ENCODE measurements around the gene C2orf78.

The C2orf78 gene

DNA sequence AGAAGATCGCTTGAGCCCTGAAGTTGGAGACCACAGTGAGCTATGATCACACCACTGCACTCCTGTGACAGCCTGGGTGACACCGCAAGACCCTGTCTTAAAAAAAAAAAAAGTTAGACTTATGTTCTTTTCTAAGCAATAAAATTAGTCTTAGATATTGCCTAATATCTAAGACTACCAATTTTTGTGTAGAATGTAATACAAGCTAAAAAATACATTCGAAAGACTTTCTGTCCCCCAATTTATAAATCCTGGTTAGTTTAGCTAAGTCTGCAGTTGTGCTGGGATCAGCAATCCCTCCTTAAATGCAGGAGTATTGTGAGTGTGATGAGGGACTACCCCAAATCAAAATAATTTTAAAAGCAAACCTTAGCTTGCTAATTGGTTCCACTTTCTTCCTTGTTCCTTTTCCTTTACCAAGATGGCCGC, 44.4 kb downstream of the C2orf78 start:
- H3K4me3 ChIP-seq (replicated peaks; ENCODE audit: low read depth, low read length) = peak overlapping the region; percentile 89
- no peak for DNase-seq (ENCODE audit: low read depth)

DNA sequence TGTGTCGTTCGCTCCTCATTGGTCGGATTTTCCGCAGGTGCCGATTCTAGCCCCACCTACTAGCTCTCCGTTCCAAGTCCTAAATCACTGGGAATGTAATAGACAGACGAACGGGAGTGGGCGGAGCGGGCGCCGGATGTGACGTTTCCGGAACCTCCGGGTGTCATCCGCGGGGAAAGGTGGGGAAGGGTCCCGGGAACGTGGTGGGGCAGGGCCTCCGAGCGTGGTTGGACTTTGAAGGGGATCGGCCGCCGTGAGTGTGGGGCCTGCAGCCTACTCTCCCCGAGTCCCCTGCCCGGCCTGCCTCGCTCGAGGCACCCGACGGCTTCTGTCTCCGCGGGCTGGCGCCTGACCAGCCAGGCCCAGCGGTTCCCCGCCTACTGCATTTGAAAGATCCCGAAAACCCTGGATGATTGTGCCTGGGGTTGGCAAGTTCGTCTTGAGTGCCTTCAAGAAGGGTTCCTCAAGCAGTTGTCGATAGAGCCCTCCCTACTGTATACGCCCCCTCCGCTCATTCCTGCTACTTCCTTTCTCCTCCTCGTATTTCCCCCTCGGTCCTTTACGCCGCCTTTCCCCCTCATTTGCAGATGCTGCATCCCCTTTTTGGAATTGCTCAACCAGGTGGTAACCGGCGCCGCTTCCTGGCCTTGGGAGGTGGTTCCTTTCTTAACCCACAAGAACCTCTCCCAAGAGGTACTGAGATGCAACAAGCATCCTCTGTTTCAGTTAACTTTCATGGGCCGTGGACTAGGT, 45.0 kb downstream of the C2orf78 start, which contains the start of gene STAMBP:
Gene STAMBP, plus strand, starts transcription at position 144 of the 753 bp plus-strand sequence. CDS start 1,896 bp downstream, outside the sequence.
- H3K4me3 ChIP-seq (replicated peaks; ENCODE audit: low read depth, low read length) = peak within 1 kb of the TSS; percentile 89
- TF ChIP-seq, protein P1, sequence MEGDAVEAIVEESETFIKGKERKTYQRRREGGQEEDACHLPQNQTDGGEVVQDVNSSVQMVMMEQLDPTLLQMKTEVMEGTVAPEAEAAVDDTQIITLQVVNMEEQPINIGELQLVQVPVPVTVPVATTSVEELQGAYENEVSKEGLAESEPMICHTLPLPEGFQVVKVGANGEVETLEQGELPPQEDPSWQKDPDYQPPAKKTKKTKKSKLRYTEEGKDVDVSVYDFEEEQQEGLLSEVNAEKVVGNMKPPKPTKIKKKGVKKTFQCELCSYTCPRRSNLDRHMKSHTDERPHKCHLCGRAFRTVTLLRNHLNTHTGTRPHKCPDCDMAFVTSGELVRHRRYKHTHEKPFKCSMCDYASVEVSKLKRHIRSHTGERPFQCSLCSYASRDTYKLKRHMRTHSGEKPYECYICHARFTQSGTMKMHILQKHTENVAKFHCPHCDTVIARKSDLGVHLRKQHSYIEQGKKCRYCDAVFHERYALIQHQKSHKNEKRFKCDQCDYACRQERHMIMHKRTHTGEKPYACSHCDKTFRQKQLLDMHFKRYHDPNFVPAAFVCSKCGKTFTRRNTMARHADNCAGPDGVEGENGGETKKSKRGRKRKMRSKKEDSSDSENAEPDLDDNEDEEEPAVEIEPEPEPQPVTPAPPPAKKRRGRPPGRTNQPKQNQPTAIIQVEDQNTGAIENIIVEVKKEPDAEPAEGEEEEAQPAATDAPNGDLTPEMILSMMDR (IDR thresholded peaks at IDR 0.05; ENCODE audit: low read length, missing control alignments) = no peak
- DNase-seq (ENCODE audit: low read depth) = peak; percentile 97

More for the DNA sequence above, 44.4 kb downstream of the C2orf78 start:
- TF ChIP-seq, protein P1 (IDR thresholded peaks at IDR 0.05; ENCODE audit: low read length, missing control alignments) = no peak

DNA sequence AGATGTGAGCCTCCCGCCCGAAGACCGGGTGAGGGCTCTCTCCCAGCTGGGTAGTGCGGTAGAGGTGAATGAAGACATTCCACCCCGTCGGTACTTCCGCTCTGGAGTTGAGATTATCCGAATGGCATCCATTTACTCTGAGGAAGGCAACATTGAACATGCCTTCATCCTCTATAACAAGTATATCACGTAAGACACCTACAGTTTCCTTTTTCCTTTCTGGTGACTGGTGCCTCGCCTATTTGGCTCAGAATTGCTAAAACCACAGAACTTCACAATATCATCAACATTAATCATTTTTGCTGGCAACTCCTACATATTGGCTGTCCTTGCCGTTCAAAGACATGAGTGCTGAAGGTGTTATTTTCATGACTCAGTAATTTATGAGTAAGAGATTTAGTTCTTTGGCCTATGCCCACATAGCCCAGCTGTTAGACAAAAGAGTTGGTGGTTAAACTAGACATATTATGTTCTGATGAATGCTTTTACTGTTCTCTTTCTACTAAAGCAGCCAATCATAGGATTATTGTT, 47.0 kb downstream of the C2orf78 start:
- DNase-seq (ENCODE audit: low read depth) = peak; percentile 79
- H3K4me3 ChIP-seq (replicated peaks; ENCODE audit: low read depth, low read length) = no peak overlapping the region
- TF ChIP-seq, protein P1 (IDR thresholded peaks at IDR 0.05; ENCODE audit: low read length, missing control alignments) = no peak

DNA sequence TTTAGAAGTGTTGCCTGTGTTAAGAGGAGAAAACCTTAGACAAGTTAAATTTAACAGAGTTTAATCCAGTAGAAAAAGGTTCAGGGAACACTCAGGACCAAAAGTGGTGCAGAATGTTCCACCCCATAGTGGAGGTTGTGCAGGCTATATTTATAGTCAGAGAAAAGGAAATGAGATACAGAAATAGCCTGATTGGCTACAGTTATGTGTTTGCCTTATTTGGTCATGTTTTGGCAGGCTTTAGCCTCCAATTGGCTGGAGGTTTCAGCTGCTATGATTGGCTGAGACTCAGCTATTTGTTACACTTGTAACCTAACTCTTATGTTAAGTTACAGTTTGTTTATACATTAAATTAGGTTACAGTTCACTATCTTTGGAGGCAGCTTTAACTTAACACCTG, 48.9 kb downstream of the C2orf78 start:
- peak; percentile 18 for DNase-seq (ENCODE audit: low read depth)
- TF ChIP-seq, protein P1 (IDR thresholded peaks at IDR 0.05; ENCODE audit: low read length, missing control alignments) = no peak
- no peak overlapping the region for H3K4me3 ChIP-seq (replicated peaks; ENCODE audit: low read depth, low read length)

DNA sequence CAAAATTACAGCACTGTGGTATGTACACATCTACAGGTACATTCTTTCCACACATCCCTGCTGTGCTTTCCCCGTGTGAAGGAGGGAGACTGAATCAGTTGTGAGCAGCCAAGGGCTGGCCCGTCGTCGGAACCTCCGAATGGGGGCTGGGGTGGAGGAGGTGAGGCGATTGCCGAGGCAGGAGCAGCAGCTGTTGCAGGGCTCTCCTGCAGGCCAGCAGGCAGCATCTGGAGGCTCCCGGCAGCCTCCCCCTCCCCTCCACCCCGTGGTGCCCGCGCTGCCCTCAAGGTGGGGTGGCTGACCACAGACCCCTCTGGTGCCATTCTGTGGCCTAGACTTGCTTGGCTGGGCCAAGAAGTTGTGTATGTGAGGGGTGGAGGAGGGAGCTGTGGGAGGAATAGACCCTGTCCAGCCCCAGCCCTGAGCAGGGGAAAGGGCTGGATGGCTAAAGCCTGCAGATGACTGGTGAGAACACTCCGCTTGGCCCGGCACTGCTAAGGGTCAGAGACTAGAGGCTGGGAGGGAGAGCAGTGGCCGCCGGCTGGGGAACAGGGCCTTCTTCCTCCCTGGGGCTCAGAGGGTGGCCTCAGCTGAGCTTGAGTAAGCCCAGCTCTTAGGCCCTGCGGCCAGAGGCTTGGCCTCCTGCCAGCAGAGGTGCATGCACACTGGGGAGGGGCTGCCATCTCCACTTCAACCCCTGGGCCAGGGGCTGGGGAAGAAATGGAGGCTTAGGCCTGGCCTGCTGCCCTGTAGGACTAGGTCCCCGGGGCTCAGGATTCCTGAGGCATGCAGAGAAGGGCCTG, 52.4 kb downstream of the C2orf78 start:
- TF ChIP-seq, protein P1 (IDR thresholded peaks at IDR 0.05; ENCODE audit: low read length, missing control alignments) = no peak
- DNase-seq (ENCODE audit: low read depth) = no peak
- H3K4me3 ChIP-seq (replicated peaks; ENCODE audit: low read depth, low read length) = no peak overlapping the region

DNA sequence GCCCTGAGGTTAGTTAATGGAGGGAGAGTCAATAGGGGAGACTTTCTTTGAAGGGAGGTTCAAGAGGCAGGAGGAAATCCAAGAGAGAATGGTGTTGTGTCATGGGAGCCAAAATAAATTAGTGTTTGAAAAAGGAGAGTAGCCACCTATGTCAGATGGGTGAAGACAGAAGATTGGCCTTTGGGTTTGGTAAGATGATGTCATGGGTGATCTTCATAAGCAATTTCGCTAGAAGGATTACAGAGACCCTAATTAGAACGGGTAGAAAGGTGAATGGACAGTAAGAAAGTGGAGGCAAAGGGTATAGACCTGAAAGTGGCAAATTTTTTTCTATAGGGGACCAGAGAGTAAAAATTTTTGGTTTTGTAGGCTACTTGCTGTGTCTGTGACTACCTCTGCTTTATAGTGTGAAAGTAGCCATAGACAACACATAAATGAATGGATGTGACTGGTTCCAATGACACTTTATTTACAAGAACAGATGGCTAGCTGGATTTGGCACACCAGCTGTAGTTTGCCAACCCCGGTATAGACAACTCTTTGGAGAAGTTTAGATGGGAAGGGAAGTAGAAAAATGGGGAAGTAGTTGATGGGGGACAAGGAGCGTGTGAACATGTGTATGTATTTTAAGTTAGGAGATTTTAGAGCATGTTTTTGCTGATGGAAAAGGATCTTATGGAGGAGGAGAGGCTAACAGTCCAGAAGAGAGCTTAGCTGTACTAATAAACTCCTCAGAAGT, 54.0 kb downstream of the C2orf78 start:
- no peak for DNase-seq (ENCODE audit: low read depth)
- TF ChIP-seq, protein P1 (IDR thresholded peaks at IDR 0.05; ENCODE audit: low read length, missing control alignments) = no peak
- H3K4me3 ChIP-seq (replicated peaks; ENCODE audit: low read depth, low read length) = no peak overlapping the region
